Mammary epithelial cell (primary cell): ENCODE results near the gene MBLAC1.

ENCODE experiments used
- CTCF ChIP-seq, 2 donors: IDR thresholded peaks in 1 of 2; conservative IDR thresholded peaks in 1 of 2; 2 replicates each; pipeline ENCODE4 v1.5.1; 2011 to 2012; ENCODE audit warnings: inconsistent platforms in 2 of 2, low read length in 2 of 2, mild to moderate bottlenecking in 2 of 2, control low read depth in 1 of 2, low read depth in 1 of 2; ENCODE audit not compliant: insufficient read depth in 1 of 2; ENCODE audit errors: extremely low read depth in 1 of 2
- EZH2 ChIP-seq: IDR thresholded peaks from 2 replicates; pipeline ENCODE4 v1.6.1; 2012; ENCODE audit warnings: low read length, inconsistent platforms, borderline replicate concordance

GRCh38 chr7:100085515-100085914, 41.3 kb upstream of the MBLAC1 start:
- TF ChIP-seq CTCF (conservative IDR thresholded peaks at IDR 0.05 in 1 of 2, IDR thresholded peaks at IDR 0.05 in 1 of 2; ENCODE audit: extremely low read depth in 1 of 2, insufficient read depth in 1 of 2, low read depth in 1 of 2, low read length in 2 of 2) (no peak), EZH2 (no peak)
